Tibial nerve (tissue), 4 donors: Measurements from ENCODE around the gene FOXB2.

Experiments
- CTCF ChIP-seq, 5 experiments: fragments of 200-600 bp in 3 of 5; fragments of 450-650 bp in 2 of 5; sonication (generic) in 3 of 5; IDR thresholded peaks; one replicate each; pipeline ENCODE4 v1.5.1; 2016 to 2019; ENCODE audit warnings: antibody characterized with exemption in 5 of 5, mild to moderate bottlenecking in 3 of 5, moderate library complexity in 2 of 5
- EP300 ChIP-seq, 2 donors: sonication (generic); formaldehyde crosslinking; IDR thresholded peaks; one replicate each; pipeline ENCODE4 v1.6.1; 2017; ENCODE audit warnings: antibody characterized with exemption in 2 of 2, mild to moderate bottlenecking in 1 of 2

DNA sequence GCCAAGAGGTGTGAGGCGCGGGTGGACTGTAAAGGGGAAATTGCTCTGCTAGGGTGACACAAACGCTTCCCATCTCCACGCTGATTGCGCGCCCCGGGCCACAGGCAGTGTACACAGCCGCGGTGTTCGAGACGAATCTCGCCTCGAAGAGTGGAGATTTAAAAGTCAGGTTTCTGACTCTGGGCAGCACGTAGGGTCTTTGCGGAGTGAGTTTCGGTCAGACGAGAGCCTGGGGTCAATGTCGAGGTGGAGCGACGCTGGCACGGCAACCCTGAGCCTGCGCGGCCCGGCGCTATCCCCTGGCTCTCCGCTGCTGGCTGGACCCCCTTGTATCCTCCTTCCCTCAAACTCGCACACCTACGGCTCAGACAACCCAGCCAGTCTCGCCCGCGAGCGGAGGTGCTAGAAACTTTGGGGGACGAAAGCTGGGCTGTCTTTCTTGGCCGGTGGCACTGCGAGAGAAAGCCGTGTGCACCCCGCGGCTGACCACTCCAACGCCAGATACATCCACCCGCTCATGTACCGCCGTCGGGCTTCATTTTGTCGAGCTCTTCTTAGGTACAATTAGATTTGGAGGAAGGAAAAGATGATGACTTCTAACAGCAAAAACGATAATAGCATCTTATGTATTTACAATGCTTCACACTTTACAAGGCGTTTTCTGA is 5.4 kb upstream of the FOXB2 start:
- TF ChIP-seq CTCF (IDR thresholded peaks at IDR 0.05) (no peak), EP300 (IDR thresholded peaks at IDR 0.05) (no peak)
